Measurements from ENCODE around the gene SEPTIN10.

The SEPTIN10 gene

DNA sequence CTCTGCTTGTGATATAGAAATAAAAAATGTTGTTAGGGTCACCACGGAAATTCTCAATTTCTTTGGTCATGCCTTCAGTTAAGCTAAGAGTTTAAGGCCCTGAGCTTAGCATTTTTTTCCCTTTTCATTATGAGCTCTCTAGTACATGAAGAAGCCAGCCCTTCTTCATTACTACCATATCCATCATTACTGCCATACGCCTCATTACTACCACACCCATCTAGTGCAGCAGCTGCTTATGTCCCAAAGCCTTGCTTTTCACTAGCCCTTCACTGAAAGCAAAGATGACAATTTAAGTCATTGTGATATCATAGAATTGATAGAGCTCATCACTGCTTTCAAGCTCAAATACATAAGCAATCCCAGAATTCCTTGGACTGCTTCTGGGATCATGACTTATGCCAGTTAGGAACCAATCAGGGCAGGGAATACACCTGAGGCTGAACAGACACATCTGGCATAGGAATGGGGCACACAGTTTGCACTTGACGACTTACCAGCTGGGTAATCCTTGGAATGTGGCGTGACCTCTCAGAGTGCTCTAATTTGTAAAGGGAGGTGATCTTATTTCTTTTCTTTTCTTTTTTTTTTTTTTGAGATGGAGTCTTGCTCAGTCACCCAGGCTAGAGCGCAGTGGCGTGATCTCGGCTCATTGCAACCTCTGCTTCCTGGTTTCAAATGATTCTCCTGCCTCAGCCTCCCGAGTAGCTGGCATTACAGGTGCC is 40.7 kb upstream of the SEPTIN10 start:
- no peak for DNase-seq (ENCODE audit: low spot score)
- POLR2A ChIA-PET (ENCODE audit: low non-redundant PET), result interaction anchor here (0.6 kb wide), 1 partner anchor 52 kb away, joined by 6 read pairs; no protein-coding TSS in a partner anchor
- TF ChIP-seq, protein P1, sequence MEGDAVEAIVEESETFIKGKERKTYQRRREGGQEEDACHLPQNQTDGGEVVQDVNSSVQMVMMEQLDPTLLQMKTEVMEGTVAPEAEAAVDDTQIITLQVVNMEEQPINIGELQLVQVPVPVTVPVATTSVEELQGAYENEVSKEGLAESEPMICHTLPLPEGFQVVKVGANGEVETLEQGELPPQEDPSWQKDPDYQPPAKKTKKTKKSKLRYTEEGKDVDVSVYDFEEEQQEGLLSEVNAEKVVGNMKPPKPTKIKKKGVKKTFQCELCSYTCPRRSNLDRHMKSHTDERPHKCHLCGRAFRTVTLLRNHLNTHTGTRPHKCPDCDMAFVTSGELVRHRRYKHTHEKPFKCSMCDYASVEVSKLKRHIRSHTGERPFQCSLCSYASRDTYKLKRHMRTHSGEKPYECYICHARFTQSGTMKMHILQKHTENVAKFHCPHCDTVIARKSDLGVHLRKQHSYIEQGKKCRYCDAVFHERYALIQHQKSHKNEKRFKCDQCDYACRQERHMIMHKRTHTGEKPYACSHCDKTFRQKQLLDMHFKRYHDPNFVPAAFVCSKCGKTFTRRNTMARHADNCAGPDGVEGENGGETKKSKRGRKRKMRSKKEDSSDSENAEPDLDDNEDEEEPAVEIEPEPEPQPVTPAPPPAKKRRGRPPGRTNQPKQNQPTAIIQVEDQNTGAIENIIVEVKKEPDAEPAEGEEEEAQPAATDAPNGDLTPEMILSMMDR (conservative IDR thresholded peaks at IDR 0.05; ENCODE audit: low read depth), result no peak
- CTCF ChIA-PET, result no interaction called here
- no peak overlapping the region for H3K27ac ChIP-seq

DNA sequence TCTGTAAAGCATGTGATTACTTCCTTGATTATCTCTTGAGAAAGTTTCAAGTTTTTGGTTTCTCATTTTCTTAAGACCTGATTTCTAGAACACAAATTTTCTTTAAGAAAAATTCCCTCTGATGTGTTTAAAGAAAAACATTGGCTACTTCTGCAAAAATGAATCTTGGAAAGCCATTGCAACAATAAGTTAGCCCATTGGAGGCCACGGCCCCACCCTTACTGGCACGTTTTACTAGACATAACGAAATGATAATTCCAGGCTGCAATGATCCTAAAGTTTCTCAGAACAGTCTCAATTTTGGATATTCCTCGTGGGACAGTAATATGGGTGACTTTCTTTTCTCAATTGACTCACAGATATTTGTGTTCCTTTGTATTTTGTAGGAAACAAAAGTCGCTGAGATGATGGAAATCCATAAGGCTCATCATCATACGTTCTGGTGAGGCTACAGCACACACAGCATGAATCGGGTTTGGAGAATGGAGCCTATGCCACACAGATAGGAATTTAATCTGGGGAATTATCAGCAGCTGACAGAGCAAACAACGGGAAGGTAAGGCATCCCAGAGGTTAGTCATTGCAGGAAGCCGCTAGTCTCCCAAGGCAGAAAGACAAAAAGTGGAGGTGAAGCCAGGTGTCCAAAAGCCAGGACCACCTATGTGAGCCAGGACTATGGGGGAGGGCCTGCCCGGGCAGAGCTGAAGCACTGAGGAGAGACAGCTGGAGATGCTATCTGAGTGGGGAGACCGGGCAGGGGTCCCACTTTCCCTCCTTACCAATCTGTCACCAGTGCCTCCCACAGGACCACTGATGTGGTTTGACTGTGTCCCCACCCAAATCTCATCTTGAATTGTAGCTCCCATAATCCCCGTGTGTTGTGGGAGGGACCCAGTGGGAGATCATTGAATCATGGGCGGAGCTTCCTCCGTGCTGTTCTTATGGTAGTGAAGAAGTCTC is 36.2 kb upstream of the SEPTIN10 start:
- DNase-seq (ENCODE audit: low spot score), result no peak
- ChIA-PET POLR2A (ENCODE audit: low non-redundant PET) (no interaction called here), CTCF (interaction anchor here (0.7 kb wide), 1 partner anchor 11 kb away, joined by 5 read pairs; no protein-coding TSS in a partner anchor)
- H3K27ac ChIP-seq, result no peak overlapping the region
- TF ChIP-seq, protein P1 (conservative IDR thresholded peaks at IDR 0.05; ENCODE audit: low read depth), result no peak

DNA sequence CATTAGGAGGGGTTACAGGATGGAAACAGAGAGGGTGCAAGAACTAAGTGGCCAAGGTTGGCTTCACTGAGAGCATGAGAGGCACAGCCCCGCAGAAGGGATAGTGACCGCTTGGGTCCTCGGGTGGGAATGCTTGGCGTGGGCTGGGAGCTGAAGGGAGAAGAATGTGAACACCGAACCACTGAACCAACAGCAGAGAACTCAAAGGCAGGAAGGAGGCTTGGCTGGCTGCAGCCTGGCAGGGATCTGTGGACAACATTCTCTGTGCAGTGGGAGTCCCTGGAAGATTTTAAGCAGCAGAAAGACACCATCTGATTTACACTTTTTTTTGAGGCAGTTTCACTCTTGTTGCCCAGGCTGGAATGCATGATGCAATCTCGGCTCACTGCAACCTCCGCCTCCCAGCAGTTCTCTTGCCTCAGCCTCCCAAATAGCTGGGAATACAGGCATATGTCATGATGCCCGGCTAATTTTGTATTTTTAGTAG is 34.3 kb upstream of the SEPTIN10 start:
- DNase-seq (ENCODE audit: low spot score), result no peak
- POLR2A ChIA-PET (ENCODE audit: low non-redundant PET), result no interaction called here

DNA sequence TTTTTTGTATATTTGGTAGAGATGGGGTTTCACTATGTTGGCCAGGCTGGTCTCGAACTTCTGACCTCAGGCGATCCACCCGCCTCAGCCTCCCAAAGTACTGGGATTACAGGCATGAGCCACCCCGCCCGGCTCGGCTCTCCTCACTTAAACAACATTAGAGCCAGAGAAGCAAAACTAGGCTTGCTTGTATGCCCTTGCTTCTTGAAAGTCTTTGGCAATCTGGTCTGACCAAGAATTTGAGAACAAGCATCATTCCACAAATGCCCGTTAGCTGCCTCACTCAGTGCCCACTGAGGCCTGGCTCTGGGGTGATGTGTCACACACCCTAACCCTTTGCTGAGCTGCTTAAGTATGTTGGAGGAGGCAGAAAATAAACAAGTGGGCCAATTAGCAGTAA is 33.9 kb upstream of the SEPTIN10 start:
- no peak for DNase-seq (ENCODE audit: low spot score)
- CTCF ChIA-PET, result no interaction called here
- no peak overlapping the region for H3K27ac ChIP-seq
- TF ChIP-seq, protein P1 (conservative IDR thresholded peaks at IDR 0.05; ENCODE audit: low read depth), result no peak
- POLR2A ChIA-PET (ENCODE audit: low non-redundant PET), result no interaction called here

More for the DNA sequence above, 34.3 kb upstream of the SEPTIN10 start:
- TF ChIP-seq, protein P1 (conservative IDR thresholded peaks at IDR 0.05; ENCODE audit: low read depth), result no peak
- CTCF ChIA-PET, result no interaction called here
- H3K27ac ChIP-seq, result no peak overlapping the region

DNA sequence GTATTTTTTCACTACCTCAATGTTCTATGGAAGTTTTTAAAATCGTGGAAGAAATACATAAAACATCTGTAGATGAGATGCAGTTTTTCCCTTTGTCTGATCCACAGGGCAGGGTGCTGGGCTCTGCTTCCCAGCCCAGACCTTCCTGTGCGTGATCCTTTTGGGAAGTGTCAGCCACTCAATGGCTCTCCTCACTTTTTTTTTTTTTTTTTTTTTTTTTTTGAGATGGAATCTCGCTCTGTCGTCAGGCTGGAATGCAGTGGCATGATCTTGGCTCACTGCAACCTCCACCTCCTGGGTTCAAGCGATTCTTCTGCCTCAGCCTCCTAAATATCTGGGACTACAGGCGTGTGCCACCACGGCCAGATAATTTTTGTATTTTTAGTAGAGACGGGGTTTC is 33.2 kb upstream of the SEPTIN10 start:
- TF ChIP-seq, protein P1 (conservative IDR thresholded peaks at IDR 0.05; ENCODE audit: low read depth), result no peak
- H3K27ac ChIP-seq, result no peak overlapping the region
- no peak for DNase-seq (ENCODE audit: low spot score)
- POLR2A ChIA-PET (ENCODE audit: low non-redundant PET), result no interaction called here
- CTCF ChIA-PET, result no interaction called here

DNA sequence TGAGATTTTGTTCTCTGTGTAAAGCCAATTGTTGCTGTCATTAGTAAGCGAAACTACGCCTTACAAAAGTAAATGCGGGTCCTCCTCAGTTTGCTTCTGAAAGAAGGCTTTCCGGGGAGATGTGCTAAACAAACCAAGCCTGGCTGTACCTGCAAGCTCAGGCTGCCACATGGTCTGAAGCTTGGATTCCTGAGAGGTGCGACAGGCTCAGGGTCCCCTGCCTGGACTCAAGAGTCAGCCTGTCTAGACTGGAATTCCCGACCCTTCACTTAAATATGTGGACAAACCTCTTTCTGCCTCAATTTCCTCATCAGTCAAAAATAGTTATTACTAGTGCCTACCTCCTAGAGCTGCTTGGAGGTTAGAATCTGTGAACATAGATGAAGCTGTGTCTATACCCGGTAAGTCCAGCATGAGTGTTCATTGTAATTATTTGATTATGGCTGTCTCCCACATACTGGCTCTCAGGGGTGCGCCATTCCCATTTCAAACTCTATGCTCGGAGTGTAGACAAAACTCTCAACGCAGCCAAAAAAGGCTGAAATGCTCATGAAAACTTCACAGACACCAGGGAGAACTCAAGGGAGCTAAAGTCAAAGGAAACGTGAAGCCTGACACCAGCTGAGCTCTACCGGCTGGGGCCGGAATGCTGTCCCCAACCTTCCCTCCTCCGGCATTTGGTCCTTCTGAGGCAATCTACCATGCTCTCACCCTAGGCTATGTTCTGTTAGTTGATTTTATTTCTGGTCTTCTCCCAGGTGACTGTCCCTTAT is 31.8 kb upstream of the SEPTIN10 start:
- TF ChIP-seq, protein P1 (conservative IDR thresholded peaks at IDR 0.05; ENCODE audit: low read depth), result no peak
- no peak overlapping the region for H3K27ac ChIP-seq
- ChIA-PET POLR2A (ENCODE audit: low non-redundant PET) (no interaction called here), CTCF (no interaction called here)
- DNase-seq (ENCODE audit: low spot score), result no peak

Data from RWPE1 (cell line).